Activated CD4-positive, alpha-beta T cell treated with anti-CD3 and anti-CD28 coated beads, Interleukin-2, amount 50 U/mL, for 24 hours (primary cell): ENCODE measurements around the gene TGM2.
"Not testable (repeated sequence)": the region's sequence is repeated elsewhere in the genome, so short reads cannot be mapped to it uniquely, and the experiment has no call there.

Experiments used
- DNase-seq, 2 donors: peaks; one replicate each; pipeline ENCODE4 v3.0.0-alpha.2; 2020; ENCODE audit warnings: low read depth in 1 of 2, low spot score in 1 of 2

Gene TGM2

GRCh38 chr20:38117205-38117604 is 47.9 kb downstream of the TGM2 start:
- no peak for DNase-seq

- DNase-seq: no peak
Measured at GRCh38 chr20:38116409-38117165, 48.5 kb downstream of the TGM2 start.

- DNase-seq: no peak
Measured at GRCh38 chr20:38115896-38116295, 49.2 kb downstream of the TGM2 start.

DNA sequence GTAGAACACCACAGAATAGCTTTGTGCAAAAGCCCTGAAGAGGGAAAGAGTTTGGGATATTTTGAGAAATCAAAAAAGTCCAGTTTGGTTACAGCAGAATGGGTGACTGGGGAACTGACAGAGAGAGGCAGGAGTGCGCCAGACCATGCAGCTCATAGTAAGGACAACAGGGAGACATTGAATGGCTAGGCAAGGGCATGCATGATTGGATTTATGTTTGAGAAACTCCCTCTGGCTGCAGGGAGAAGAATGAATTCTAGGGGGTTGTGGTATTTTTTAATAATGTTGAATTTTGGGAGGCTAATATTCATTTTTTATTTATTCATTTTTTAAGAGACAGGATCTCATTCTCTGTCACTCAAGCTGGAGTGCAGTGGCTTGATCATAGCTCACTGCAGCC is 49.9 kb downstream of the TGM2 start:
- DNase-seq: no peak

DNA sequence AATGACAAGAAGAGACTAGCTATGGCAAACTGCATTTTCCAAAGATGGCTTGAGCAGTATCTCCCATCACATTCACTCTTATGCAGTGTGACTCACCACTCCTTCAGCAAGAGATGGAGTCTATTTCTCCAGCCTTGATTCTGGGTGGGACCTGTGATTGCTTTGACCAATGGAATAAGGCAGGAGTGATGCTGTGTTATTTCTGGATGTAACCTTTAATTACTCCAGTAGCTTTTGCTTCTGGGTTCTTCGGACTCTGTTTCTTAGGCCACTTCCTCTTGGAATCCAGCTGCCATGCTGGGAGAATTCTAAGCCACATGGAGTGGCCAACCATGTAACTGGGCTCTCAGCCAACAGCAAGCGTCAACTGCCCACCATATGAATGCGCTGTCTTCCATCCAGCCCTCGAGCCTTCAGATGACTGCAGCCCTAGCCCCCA is 50.7 kb downstream of the TGM2 start:
- no peak for DNase-seq

DNA sequence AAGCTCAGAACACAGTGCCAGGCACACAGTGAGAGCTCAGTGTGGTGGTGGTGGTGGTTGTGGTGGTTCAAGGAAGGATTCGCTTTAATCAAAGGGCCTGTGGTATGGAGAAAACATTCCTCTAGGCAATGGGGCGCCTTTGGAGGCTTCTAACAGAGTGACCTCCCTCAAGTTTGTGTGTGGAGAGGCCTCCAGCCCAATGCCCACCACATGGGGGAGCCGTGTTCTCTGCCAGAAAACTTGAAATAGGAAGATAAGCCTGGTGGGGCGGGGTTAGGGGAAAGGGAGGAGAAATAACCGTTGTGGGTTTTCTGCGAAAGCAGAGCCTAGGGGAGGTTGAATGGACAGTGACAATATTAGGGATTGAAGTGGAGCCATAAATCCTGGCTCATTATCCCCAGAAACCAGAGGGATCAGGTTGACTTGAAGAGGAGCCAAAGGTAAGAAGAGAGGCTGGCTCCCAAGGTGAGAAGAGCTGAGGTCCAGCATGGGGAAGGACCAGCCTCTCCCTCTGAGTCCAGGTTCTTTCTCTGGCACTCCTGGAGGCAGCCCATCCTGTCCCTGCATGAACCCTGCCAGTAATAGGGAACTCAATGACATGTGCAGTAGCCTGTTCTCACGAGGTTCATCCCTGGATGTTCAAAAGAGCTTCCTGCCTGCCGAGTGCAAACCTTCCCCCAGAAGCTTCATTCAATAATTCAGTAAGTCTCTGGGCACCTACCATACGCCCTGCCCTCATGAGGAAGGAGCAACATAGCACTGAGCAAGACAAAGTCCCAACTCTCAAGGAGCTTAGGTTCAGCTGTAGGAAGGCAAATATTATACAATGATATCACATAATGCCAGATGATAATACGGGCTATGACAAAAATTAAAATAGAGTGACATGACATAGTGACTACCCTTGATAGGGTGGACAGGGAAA is 51.4 kb downstream of the TGM2 start:
- no peak for DNase-seq

DNA sequence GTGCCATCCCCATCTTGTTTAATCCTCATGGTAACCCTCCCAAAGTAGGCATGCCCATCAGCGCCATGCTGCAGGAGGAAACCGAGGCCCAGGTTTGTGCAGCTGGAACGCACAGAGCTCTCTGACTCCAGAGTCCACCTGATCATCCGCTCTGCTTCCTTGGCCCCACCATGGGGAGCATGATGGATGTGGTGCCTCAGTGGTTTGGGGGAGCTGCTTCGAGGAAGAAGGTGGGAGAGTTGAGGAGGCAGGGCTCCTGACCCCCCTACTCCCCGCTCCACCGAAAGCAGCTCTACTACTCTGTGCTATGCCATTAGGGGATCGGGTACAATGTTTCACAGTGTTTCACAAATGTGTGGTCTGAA is 52.2 kb downstream of the TGM2 start:
- DNase-seq: no peak

DNA sequence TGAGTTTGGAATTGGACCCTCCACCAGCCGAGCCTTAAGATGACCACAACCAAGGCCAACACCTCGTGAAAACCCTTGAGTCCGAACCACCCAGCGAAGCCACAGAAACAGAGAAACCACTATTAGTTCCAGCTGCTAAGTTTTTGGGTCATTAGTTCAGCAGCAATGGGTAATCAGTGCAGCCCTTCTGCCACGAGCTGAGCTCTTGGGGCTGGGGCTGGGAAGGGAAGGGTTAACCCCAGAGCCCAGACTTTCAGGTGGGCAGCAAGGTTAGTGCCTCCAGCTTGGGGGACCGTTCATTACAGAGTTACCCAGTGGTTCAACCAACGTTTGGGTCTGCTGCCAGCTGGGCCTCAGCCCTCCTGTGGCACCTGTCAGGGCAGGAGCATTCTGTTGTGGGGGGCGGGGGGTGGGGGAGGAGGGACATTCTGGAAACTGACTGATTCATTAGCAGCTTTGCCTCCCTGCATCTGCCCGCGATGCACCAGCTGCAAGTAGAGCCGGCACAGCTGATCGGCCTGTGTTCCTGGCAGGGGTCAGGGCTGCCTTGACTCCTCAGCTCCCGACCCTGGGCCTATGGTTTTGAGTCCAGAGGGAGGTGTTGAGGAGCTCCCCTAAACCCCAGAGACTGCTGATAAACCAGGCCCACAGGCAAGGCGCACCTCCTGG is 52.7 kb downstream of the TGM2 start:
- no peak for DNase-seq

DNA sequence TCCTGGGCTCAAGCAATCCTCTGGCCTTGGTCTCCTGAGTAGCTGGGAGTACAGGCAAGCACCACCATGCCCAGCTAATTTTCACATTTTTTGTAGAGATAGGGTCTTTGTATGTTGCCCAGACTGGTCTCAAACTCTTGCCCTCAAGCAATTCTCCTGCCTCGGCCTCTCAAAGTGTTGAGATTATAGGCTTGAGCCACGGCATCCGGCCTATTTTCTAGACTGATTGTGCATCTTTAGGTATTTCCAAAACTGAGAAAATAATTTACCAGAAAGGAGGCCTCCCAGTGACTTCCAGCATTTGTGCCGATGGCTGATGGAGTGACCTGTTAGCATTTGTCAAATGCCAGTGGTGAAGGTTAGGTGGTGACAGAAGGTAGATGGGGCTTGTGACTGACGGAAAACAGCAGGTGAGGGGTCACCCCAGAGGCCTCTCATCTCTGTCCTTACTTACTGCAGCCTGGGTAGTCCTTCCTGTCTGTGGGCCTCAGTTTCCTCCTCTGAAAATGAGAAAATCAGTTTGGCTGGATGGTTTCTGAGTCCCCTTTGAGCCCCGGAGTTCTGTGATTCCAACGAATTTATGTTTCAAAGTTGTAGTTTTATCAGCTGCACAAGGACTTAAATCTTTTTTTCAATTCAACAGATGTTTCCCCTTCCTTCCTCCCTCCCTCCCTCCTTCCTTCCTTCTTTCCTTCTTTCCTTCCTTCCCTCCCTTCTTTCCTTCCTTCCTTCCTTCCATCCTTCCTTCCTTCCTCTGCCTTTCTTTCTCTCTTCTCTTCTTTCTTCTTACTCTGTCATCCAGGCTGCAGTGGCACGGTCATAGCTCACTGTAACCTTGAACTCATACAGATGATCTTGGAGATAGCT is 53.5 kb downstream of the TGM2 start:
- DNase-seq: no peak

- no peak for DNase-seq
Measured at GRCh38 chr20:38110525-38111178, 54.4 kb downstream of the TGM2 start.

GRCh38 chr20:38109591-38110524 is 55.2 kb downstream of the TGM2 start:
- no peak for DNase-seq

- DNase-seq: no peak
Measured at GRCh38 chr20:38108986-38109541, 56.0 kb downstream of the TGM2 start.

GRCh38 chr20:38108438-38108985 is 56.6 kb downstream of the TGM2 start:
- no peak for DNase-seq

GRCh38 chr20:38107916-38108315 is 57.2 kb downstream of the TGM2 start:
- DNase-seq: not testable (repeated sequence)

DNA sequence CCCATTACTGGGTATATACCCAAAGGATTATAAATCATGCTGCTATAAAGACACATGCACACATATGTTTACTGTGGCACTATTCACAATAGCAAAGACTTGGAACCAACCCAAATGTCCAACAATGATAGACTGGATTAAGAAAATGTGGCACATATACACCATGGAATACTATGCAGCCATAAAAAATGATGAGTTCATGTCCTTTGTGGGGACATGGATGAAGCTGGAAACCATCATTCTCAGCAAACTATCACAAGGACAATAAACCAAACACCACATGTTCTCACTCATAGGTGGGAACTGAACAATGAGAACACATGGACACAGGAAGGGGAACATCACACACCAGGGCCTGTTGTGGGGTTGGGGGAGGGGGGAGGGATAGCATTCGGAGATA is 57.7 kb downstream of the TGM2 start:
- not testable (repeated sequence) for DNase-seq

DNA sequence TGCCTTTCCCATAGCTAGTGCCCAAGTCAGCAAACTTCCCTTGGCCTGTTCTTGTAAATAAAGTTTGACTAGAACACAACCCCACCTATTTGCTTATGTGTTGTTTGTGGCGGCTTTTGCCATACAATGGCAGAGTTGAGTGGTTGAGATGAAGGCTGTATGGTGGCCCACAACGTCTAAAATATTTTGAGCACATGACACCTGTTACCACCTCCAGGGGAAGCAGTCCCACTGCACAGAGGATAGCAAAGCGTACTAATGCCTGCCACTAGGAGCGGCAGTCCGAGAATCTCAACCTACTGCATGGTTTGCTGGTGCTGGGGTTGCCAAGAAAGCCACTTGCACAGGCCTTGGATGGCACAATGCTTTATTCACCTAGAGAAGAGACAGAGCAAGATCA is 58.6 kb downstream of the TGM2 start:
- no peak for DNase-seq

DNA sequence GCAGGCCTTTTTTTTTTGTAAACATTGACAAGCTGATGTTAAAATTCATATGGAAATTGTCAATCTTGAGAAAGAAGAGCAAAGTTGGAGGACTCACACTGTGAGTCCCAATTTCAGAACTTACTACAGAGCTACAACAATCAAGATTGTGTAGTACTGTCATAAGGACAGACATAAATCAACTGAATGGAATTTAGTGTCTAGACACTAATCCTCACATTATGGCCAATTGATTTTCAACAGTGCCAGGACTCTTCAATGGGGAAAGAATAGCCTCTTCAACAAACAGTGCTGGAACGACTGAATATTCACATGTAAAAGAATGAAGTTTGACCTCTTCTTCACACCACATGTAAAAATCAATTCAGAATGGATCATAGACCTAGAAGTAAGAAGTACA is 60.8 kb downstream of the TGM2 start:
- DNase-seq: no peak

GRCh38 chr20:38102206-38102605 is 62.9 kb downstream of the TGM2 start:
- DNase-seq: not testable (repeated sequence)

- no peak for DNase-seq
Measured at GRCh38 chr20:38098952-38099351, 66.1 kb downstream of the TGM2 start.
